ENCODE data around the gene ITGA6. TPM values are rescaled to one million over a fixed set of nuclear protein-coding genes. Genes with fewer than 3 reads are reported as not detected.
"Not testable (repeated sequence)": the region's sequence is repeated elsewhere in the genome, so short reads cannot be mapped to it uniquely, and the experiment has no call there.

The ITGA6 gene
- total RNA-seq, 2 donors from 2014 or later = 90.0 to 210 TPM

GRCh38 chr2:172533687-172534086, 106.3 kb downstream of the ITGA6 start:
- no peak for ATAC-seq
- Histone ChIP-seq H3K4me3 (no peak overlapping the region), H3K36me3 (replicated peaks in 1 of 2; ENCODE audit: insufficient read depth in 1 of 2, low read depth in 2 of 2) (no peaks in the 10 kb centered on the region), H3K9me3 (no peaks in the 10 kb centered on the region), H3K4me1 (no peaks in the 10 kb centered on the region), H3K27me3 (no peaks in the 10 kb centered on the region), H3K27ac (no peak overlapping the region)
- intact Hi-C loops (cut with DNase I) = no loop called here
- TF ChIP-seq CTCF (IDR thresholded peaks at IDR 0.05) = no peak
- no peak for TF ChIP-seq POLR2A (IDR thresholded peaks at IDR 0.05)
- DNase-seq = no peak
- 95 to 100% methylated on average over 1 of the region's 1 CpG for WGBS, 2 donors

DNA sequence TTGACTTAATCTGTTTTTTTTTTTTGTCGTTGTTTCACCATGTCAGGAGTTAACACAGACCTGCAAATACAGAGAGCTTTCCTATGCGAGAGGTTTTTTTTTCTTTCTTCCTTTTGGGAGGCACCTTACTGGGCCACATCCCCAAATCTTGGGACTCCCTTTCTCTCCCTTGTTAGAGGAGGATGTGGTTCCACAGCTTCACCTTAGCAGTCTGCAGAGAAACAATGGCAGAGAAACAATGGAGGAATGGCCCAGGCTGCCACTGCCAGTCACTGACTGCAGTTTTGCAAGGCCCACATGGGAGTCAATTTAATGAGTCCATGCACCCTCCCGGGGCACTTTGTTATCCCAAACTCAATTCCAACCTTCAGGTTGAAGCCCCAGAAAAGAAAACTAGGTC, 107.7 kb downstream of the ITGA6 start:
- DNase-seq (no peak), ATAC-seq (no peak)
- no peak overlapping the region for H3K27ac ChIP-seq
- no peaks in the 10 kb centered on the region for H3K27me3 ChIP-seq
- H3K4me1 ChIP-seq = no peaks in the 10 kb centered on the region
- H3K9me3 ChIP-seq = no peaks in the 10 kb centered on the region
- no peak overlapping the region for H3K4me3 ChIP-seq
- 90 to 91% methylated on average over 3 of the region's 3 CpGs for WGBS, 2 donors
- no peaks in the 10 kb centered on the region for H3K36me3 ChIP-seq (replicated peaks in 1 of 2; ENCODE audit: insufficient read depth in 1 of 2, low read depth in 2 of 2)
- intact Hi-C loops (cut with DNase I) = no loop called here
- no peak for TF ChIP-seq CTCF (IDR thresholded peaks at IDR 0.05)
- TF ChIP-seq POLR2A (IDR thresholded peaks at IDR 0.05) = no peak

DNA sequence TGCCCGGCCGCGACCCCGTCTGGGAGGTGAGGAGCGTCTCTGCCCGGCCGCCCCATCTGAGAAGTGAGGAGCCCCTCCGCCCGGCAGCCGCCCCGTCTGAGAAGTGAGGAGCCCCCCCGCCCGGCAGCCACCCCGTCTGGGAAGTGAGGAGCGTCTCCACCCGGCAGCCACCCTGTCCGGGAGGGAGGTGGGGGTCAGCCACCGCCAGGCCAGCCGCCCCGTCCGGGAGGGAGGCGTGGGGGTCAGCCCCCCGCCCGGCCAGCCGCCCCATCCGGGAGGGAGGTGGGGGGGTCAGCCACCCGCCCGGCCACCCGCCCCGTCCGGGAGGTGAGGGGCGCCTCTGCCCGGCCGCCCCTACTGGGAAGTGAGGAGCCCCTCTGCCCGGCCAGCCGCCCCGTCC, 110.5 kb downstream of the ITGA6 start:
- DNase-seq; H3K4me1 ChIP-seq; H3K4me3 ChIP-seq; H3K36me3 ChIP-seq (replicated peaks in 1 of 2; ENCODE audit: insufficient read depth in 1 of 2, low read depth in 2 of 2); H3K27ac ChIP-seq; H3K9me3 ChIP-seq; ATAC-seq; H3K27me3 ChIP-seq; intact Hi-C loops (cut with DNase I): not testable (repeated sequence)
- WGBS, 2 donors = 100% methylated on average over 11 of the region's 37 CpGs; no CpG with 5 or more reads in 1 of the 2 donors

DNA sequence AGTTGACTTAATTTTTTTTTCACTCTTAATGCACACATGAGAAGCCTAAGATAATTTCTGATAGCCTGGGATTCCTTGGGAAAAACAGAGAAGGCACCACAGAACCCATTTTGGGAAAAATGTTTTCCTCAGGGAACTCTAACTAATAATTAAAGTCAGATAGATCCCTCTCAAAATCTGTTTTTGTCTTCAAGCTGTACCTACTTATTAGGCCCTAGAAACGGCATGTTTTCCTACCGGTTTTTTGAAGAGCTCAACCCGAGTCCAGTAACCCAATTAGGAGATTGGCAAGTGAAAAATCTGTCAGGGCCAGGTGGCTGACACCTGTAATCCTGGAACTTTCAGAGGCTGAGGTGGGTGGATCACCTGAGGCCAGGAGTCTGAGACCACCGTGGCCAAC, 112.4 kb downstream of the ITGA6 start:
- Histone ChIP-seq H3K36me3 (replicated peaks in 1 of 2; ENCODE audit: insufficient read depth in 1 of 2, low read depth in 2 of 2) (no peaks in the 10 kb centered on the region), H3K27me3 (no peaks in the 10 kb centered on the region), H3K9me3 (no peaks in the 10 kb centered on the region), H3K27ac (no peak overlapping the region), H3K4me1 (no peaks in the 10 kb centered on the region), H3K4me3 (no peak overlapping the region)
- DNase-seq (no peak), ATAC-seq (no peak)
- WGBS, 2 donors = 78 to 86% methylated on average over 4 of the region's 4 CpGs
- intact Hi-C loops (cut with DNase I) = no loop called here
- TF ChIP-seq CTCF (IDR thresholded peaks at IDR 0.05) = no peak
- TF ChIP-seq POLR2A (IDR thresholded peaks at IDR 0.05) = no peak

GRCh38 chr2:172540421-172540820, 113.0 kb downstream of the ITGA6 start:
- intact Hi-C loops (cut with DNase I) = no loop called here
- Histone ChIP-seq H3K9me3 (no peaks in the 10 kb centered on the region), H3K4me3 (no peak overlapping the region), H3K4me1 (no peaks in the 10 kb centered on the region), H3K27me3 (no peaks in the 10 kb centered on the region), H3K36me3 (replicated peaks in 1 of 2; ENCODE audit: insufficient read depth in 1 of 2, low read depth in 2 of 2) (no peaks in the 10 kb centered on the region), H3K27ac (no peak overlapping the region)
- no peak for DNase-seq
- ATAC-seq = no peak
- TF ChIP-seq CTCF (IDR thresholded peaks at IDR 0.05) (no peak), POLR2A (IDR thresholded peaks at IDR 0.05) (no peak)

Data from body of pancreas (tissue), 4 donors.